ENCODE results near the gene SCEL.
"Not testable (repeated sequence)": the region's sequence is repeated elsewhere in the genome, so short reads cannot be mapped to it uniquely, and the experiment has no call there.

SCEL gene

DNA sequence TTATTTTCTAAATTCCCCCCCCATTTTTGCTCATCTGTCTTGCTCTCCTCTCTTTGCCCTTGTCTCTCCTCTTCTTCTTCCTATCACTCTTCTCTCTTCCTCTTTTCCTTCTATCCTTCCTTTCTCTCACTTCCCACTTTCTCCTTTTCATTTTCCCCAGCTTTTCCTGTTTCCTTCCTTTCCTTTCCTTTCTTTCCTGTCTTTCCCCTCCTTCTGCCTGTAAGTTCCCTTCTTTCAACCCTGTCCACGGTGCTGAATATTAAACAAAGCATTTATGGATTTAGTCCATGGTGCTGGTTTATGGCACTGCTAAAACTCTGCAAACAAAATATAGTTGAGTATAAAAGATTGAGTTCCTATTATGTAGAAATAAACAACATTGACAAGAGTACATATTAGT is 27.6 kb downstream of the SCEL start:
- no peak for DNase-seq

DNA sequence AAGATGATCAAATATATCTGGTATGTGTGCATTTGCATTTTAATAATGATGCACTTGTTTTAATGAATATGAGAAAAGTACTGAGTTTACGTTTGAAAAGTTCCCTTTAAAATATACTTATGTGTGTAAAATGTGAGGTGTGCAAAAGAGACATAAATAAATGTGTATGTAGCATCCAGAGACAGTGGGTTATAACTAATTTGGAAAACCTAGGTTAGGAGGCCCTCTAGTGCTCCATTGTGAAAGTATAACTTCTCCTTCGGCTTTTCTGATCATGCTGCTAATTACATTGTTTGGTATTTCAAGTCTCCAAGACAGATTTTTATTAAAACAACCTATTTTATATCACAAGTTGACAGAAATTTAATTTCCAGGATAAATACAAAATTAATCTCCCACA is 30.1 kb downstream of the SCEL start:
- no peak for DNase-seq

DNA sequence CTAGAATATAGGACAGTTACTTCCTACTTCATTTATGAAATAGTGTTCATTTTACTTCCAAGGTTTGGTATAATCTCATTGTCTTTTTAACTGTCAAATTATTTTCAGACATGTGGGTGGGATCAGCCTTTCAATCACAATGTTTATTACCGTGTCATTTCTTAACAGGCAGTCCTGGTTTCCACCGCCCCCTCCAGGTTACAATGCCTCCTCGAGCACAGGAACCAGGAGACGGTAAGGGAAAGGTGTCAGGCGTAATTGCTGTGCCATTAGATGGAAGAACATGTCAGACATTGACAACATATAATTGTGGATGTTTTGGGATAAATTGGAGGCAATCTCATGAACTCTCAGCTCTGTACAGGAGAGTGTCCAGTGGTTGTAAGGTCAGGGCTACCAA is 36.5 kb downstream of the SCEL start:
- no peak for DNase-seq

DNA sequence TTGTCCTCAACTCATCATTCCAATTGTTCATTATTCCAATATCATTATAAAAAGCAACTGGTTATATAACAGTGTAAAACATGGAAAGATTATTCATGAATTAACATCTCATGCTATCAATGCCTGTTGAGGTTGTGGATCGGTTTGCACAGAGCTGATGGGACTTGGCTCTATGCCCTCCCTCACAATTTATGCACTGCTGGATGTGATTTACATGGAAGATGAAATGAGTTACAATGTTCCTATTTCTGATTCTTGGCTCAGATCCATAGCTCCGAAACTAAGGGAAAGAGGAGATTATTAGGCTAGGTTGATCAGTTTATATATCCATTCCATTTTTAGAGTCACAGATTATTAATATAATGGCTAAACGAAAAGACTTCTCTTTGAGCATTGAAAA is 38.6 kb downstream of the SCEL start:
- no peak for DNase-seq

DNA sequence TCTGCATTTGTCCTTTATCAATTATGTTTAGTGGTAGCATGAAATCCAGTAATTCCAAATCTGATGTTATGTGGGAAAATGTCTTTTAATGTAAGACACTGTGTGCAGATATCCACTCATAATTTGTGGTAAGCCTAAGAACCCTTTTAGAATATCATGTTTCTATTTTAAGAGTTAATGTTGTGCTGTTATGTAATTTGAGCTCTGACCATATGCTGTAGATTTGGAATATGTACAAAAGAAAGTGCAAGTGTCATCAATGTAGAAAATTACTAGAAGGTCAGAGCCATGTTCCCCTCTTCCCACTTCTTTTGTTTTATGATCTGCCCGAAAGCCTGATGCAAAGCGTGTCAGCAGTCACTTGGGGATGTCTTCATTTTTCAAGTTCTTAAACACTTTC is 44.5 kb downstream of the SCEL start:
- no peak for DNase-seq

DNA sequence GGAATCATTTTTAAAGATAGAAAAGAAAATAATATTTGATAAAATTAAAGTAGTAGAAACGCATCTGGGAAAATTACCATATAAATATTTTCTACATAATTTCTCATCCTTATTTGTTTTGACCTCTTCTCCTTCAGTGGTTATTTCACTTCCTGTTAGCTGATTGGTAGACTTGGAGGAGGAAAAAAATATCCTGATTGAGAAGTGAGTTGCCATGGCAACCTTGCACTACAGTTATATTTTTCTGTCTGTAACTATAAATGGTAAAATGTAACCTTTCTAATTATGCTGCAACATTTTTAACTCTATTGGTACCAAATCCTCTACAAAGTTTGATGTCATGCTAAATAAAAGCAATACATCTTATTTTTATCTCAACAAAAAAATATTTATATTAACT is 45.2 kb downstream of the SCEL start:
- no peak for DNase-seq

DNA sequence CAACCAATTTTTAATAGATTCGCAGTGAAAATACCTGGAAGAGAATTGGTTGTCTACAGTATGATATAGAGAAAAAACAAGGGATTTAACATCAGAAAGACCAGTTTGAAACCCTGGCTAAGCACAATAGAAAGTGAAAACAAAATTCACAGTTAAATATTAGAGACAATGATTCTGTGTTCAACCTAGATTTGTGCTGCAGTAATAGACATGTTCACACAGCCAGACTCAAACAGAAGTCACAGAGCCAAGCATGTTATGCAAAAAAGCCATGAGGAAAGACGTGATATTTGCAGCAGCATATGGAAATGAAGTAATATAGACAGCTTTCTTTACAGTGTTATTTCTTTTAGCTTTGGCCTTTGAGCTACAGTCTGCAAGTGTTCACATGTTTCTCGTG is 48.1 kb downstream of the SCEL start:
- DNase-seq = no peak

DNA sequence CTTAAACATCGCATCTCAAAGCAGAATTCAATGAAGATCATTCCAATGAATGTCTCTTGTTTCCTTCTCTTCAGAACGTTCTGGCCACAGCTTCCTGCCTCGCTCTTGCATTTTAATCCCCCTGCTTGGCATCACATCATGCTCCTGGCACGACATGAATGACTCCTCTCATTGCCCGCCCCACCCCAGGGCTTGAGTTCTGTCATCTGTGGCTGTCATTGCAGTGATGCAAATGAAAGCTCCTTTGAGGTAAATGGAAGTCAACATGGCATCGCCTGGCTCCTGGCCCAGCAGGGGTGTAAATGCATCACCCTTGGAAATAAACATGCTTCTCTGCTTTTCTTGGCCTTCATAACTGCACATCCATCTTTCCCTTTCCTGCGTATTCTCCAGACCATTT is 48.6 kb downstream of the SCEL start:
- DNase-seq = no peak

DNA sequence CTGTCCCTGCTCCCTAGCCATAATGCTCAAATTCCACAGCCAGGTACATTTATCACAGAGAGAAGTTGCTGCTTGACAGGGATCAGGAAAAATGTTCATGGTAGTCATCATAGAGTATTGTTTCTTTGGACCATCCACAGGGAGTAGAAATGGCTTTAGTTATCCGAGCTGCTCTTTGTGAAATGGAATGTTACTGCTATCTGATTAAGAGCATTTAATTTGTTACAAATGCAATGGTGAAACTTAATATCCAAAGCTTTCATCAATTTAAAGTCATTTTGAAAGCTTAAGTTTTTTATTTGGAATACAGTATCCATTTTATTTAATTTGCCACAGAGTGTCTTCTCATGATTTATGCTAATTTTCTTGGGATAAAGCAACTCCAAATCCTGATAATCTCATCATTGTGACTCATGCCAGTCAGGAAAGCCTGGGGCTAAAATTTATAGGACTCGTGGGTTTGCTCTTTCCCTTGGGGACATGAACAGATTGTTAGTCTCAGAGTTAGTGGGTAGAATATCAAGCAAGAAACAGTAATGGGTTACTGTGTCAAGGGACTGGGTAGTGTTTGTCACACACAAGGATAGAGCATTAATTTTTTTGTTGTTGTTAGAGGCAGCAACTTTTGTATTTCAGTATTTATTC is 59.8 kb downstream of the SCEL start:
- no peak for DNase-seq

DNA sequence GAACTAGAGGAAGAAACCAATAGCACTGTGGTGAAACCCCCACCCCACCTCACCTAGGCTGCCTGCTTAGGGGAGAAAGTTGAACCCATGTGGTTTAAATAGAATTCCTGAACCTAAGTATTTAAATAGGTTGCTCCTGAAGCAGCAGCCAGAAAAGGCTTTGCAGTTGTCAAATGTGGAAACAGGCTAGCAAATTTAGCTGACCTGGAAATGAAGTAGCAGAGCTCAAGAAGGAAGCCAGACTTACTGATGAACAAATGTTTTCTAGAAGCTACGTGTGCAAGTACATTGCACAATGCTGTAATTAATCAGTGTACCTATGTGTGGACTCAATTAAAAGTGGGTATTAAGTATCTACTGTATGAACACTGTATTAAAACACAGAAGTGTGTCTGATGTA is 61.3 kb downstream of the SCEL start:
- no peak for DNase-seq

DNA sequence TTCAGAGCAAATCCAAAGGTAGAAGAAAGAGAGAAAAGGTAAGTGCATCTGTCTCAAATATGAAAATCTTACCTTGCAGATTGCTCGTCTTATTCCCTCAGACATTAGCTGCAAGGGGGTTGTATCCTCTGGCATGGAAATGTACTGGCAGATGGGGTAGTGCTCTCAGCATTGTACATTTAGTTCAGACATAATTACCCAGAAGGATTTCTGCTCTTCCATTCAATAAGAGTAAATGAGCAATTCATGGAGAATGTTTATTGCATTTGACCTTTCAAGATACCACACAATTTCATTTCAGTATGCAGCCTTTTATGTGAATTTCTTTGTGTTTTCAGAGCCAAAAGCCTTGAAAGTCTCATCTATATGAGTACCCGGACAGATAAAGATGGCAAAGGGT is 63.8 kb downstream of the SCEL start:
- no peak for DNase-seq

DNA sequence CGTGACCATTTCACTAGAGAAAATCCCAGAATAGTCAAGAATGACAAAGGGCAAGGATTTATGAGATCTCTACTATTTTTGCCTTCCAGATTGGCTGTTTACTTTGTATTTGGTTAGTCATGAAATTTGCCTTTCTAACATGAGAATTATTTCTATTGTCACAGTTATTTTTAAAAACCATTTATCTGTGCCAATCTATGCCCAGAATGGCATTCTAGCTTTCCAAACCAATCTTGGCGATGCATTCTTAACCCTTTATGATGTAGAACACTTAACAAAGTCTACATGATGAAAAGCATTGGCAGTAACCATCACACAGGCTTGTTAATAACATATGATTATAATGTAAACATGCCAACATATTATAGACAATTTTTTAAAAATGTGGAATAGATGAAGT is 65.2 kb downstream of the SCEL start:
- DNase-seq = no peak

DNA sequence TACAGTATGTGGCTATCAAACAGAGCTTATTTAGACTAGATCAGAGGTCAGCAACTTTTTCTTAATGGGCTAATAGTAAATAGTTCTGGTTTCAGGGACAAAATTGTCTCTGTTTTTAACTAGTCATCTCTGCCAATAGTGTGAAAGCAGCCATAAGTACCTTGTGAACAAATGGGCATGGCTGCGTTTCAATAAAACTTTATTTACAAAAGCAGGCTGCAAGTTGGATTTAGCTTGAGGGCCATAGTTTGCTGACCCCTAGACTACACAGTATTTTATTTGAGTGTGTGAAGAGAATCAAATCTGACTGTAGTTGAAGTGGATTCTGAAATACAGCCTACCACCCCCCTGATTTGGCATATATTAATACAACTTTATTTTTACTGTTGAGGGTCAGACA is 75.6 kb downstream of the SCEL start:
- no peak for DNase-seq

DNA sequence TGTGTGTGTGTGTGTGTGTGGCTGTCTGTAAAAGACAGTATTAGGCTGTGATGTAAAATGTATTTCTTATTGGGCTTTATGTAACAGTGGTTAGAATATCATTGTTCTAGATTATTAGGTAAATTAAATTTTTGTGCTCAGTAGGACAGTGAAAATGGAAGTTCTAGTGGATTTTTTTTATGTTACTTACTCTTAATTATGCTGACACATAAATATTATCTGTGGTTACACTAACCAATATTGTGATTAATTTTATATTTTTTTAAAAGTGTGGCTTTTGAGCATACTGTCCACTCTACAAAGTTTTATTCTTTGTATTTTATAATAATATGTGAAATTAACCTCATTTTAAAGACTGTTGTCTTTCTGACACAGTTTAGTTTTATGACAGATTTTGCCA is 80.5 kb downstream of the SCEL start:
- DNase-seq = no peak

DNA sequence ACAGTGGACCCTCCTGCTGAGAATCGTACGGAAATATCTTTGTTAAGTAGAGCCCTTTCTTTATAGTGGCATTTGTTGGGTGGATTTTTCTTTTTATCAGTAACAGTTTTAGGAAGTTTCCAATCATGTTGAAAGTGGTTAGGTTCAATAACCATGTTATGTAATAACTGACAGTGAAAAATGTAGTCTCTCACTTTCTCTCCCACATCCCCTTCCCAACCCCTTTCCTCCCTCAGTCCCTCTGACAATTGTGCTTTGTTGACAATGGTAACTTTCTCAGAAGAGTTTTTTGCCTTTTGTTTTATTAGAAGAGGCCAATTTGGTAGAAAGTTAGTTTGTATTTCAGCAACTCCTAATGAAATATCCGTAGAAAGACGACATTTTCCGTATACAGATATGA is 84.1 kb downstream of the SCEL start:
- DNase-seq = no peak

DNA sequence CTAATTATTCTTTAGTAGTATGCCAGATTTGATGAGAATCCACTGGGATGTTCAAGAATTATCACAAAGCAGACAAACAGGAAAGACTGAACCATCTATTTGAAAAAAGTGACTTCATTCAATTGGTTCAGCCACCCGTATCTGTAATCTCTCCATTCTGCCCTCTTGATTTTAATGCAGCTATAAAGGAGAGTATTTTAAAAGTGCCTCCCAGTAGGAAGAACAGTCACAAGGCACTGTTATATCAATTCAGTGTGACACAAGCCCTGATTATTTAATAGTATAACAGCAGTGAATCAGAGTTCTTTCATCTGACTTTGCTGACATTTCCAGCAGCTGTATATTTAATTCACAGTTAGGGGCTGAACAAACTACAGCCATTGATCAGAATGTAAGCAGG is 84.6 kb downstream of the SCEL start:
- no peak for DNase-seq

DNA sequence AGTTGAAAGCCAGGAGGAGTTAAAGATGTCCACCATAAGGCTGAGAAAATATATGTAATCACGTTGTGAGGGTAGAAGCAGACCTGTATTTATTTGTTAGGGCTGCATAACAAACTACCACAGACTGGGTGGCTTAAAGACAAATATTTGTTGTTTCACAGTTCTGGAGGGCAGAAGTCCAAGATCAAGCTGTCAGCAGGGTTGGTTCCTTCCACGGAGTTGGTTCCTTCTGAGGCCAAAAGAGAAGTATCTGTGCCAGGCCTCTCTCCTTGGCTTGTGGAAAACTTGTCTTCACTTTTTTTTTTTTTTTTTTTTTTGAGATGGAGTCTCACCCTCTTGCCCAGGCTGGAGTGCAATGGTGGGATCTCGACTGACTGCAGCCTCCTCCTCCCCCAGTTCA is 88.3 kb downstream of the SCEL start:
- no peak for DNase-seq

DNA sequence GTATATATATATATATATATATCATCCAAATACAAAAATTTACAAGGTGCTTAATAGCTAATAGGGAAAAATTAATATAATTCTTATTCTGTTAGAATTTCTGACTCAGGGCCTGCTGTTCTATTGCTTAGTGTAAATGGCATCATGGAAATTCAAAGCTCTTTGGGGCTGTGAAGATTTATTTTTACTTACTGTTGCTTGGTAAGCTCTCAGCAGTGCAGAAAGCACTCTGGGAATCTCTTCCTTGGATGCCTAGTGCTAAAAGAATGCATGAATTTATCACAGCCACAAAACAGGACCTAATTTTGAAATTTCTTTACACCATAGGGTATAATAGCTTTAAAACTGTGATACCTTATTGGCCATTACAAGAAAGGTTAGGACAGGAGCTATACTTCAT is 92.7 kb downstream of the SCEL start:
- no peak for DNase-seq

DNA sequence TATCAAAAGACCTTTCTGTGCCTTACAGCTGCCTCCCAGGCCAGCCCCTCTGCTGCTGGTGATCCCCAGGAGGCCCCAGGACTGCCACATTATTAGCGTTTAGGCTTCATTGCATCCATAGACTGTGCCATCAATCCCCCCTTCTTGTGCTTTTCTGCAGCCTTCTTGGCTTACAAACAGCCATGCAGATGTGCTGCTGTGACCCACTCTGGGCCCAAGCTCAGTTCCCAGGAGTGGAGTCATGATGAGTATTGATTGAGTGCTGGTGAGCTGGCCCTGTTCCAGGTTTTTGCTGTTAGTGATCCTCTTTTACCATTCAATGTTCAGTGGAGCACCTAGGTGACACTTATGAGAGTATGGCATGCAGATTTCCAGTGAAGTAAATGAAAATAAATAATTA is 102.1 kb downstream of the SCEL start:
- no peak for DNase-seq

DNA sequence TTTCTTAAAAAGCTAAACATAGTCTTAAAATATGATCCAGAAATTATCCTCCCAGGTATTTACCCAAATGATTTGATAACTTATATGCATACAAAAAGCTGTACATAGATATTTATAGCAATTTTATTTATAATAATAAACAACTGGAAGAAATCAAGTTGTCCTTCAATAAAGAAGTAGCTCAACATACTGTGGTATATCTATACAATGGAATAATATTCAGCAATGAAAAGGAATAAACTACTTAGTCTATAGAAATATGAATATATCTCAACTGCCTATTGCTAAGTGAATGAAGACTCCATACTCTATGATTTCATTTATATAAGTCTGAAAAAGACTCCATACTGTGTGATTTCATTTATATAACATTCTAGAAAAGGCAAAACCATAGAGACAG is 114.9 kb downstream of the SCEL start:
- no peak for DNase-seq

DNA sequence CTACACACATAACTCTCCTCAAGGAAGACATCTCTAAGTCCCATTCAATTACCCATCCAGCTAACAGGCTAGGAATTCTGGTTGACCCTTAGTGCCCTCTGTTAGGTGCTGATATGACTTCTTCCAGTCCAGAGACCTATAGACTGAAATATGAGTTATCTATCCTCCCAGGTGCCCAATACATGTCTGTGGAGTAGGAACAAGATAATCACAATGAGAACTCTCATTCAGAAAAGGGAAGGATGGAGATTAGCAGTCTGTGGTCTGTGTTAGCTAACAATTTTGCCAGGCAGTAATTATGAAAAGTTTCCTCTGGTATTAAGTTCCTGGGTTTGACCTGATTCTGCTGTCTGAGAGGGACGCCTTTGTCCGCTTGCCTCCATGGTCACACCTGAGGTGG is 117.8 kb downstream of the SCEL start:
- DNase-seq = no peak

DNA sequence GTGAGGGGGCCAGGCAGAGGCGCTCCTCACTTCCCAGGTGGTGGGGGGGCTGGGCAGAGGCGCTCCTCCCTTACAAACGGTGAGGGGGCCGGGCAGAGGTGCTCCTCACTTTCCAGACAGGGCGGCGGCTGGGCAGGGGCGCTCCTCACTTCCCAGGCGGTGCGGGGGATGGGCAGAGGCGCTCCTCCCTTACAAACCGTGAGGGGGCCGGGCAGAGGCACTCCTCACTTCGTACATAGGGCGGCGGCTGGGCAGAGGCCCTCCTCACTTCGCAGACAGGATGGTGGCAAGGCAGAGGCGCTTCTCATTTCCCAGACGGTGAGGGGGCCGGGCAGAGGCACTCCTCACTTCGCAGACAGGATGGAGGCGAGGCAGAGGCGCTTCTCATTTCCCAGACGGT is 124.5 kb downstream of the SCEL start:
- not testable (repeated sequence) for DNase-seq

DNA sequence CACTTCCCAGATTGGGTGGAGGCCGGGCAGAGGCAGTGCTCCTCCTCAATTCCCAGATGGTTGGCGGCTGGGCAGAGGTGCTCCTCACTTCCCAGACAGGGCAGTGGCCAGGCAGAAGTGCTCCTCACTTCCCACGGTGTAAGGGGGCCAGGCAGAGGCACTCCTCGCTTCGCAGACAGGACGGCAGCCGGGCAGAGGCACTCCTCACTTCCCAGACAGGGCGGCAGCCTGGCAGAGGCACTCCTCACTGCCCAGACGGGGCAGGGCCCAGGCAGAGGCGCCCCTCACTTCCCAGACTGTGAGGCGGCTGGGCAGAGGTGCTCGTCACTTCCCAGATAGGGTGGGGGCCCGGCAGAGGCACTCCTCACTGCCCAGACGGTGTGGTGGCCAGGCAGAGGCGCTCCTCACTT is 125.3 kb downstream of the SCEL start:
- no peak for DNase-seq

DNA sequence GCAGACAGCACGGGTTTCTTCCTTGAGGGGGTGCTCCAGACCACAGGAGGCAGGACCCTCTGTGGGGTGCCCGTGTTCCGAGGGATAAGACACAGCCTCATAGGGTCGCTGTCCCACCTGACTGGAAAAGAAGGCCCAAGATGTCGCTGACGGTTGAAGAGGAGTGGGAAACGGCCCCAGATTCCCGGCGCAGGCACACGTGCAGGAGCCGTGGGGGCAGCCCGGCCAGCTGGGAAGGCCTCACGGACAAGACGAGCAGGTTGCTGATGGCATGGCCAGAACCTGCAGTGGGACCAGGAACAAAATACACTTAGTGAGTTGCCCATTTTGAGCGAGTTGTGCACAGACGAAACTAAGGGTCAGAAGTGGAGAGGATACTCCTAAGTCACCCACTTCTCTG is 126.8 kb downstream of the SCEL start:
- not testable (repeated sequence) for DNase-seq

DNA sequence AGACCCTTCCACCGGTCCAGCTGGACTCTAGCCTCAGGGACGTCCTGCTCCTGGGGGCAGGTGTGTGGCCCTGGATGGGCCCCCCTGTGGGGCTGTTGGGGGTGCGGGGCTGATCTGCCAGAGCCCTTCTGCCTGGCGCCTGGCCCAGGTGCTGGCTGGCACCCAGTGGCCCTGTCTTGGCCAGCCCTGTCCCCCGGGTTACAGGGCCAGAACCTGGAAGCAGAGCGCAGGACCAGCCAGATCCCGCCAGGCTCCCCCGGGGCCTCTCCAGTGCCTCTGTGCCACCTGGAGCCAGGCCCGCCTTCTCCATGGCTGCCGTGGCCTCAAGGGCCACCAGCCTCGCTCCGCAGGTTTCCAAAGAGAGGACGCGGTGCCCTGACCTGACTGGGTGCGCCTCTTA is 127.3 kb downstream of the SCEL start:
- DNase-seq = not testable (repeated sequence)

DNA sequence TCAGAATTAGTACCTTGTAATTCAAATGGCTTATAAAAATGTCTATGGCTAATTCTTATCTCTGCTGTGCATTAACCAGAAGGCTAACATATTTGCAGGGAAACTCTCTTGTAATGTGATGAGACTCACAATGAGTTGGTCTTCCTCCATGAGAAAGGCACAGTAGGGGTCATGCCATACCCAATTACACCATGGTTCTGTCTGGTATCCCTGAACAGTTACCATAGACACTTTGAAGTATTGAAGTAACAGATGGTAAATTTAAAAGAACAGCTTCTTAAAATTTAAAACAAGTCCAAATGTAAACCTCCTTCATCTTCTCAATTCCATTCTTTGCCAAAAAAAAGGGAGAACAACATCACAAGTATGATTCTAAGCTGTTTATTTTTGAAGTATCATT is 139.3 kb downstream of the SCEL start:
- DNase-seq = no peak
